ENCODE data around the gene ADPRHL1. TPM values are rescaled to one million over a fixed set of nuclear protein-coding genes. Genes with fewer than 3 reads are reported as not detected.
"Not testable (repeated sequence)": the region's sequence is repeated elsewhere in the genome, so short reads cannot be mapped to it uniquely, and the experiment has no call there.

Gene ADPRHL1
- total RNA-seq, 1 donor from 2014 or later = 2.6 TPM

DNA sequence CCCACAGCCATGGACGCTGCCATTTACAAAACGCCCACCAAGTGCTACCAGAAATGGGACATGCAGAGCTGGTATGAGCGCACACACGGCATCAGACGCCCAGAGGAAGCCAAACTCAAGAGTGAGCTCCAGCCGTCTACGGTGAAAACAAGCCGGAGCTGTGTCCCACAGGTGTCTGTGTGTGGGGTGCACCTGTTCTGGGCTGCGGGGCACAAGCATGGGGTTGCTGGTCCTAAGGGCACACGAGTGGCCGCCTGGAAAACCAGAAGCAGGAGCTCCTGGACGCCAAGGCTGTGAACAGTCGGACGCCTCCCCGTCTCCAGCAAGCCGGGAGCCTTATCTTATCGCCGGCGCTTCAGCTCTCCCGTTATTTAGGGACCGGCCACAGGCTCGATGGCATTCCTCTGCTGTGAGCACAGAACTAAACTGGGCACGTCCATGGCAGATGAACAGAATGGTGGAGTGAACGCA lies 1.3 kb downstream of the ADPRHL1 start:
- H3K9me3 Mint-ChIP-seq (ENCODE audit: unreplicated experiment) = no peaks in the 10 kb centered on the region
- no peak overlapping the region for H3K4me3 Mint-ChIP-seq (ENCODE audit: unreplicated experiment)
- H3K4me1 Mint-ChIP-seq (ENCODE audit: unreplicated experiment) = peaks cover 6% of the 10 kb centered on the region
- no peak for DNase-seq (ENCODE audit: extremely low spot score, unreplicated experiment)
- TF ChIP-seq, protein P1, sequence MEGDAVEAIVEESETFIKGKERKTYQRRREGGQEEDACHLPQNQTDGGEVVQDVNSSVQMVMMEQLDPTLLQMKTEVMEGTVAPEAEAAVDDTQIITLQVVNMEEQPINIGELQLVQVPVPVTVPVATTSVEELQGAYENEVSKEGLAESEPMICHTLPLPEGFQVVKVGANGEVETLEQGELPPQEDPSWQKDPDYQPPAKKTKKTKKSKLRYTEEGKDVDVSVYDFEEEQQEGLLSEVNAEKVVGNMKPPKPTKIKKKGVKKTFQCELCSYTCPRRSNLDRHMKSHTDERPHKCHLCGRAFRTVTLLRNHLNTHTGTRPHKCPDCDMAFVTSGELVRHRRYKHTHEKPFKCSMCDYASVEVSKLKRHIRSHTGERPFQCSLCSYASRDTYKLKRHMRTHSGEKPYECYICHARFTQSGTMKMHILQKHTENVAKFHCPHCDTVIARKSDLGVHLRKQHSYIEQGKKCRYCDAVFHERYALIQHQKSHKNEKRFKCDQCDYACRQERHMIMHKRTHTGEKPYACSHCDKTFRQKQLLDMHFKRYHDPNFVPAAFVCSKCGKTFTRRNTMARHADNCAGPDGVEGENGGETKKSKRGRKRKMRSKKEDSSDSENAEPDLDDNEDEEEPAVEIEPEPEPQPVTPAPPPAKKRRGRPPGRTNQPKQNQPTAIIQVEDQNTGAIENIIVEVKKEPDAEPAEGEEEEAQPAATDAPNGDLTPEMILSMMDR (IDR thresholded peaks at IDR 0.05) = no peak
- peaks cover 14% of the 10 kb centered on the region for H3K36me3 Mint-ChIP-seq (ENCODE audit: unreplicated experiment)
- H3K27me3 Mint-ChIP-seq (ENCODE audit: unreplicated experiment) = no peaks in the 10 kb centered on the region
- no peak overlapping the region for H3K27ac Mint-ChIP-seq (ENCODE audit: unreplicated experiment)

DNA sequence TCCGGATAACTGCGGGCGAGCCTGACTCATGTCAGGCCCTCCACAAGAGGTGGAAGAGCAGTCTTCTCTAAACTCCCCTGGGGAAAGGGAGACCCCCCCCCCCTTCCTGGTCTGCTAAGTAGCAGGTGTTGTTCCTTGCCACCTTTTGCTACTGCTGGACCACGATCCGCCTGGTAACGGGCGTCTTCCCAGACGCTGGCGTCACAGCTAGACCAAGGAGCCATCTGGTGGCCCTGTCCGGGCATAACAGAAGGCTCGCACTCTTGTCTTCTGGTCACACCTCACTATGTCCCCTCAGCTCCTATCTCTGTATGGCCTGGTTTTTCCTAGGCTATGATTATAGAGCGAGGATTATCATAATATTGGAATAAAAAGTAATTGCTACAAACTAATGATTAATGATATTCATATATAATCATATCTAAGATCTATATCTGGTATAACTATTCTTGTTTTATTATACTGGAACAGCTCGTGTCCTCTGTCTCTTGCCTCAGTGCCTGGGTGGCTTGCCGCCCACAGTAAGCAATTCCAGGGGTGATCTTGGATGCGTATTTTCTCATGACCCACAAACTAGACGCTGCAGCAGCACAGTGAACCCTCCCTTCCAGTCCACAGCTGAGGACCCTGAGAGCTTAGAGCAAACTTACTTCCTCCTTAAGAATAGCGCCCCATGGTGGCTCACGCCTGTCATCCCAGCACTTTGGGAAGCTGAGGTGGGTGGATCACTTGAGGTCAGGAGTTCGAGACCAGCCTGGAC lies 2.2 kb downstream of the ADPRHL1 start:
- H3K36me3 Mint-ChIP-seq (ENCODE audit: unreplicated experiment) = peaks cover 13% of the 10 kb centered on the region
- TF ChIP-seq, protein P1 (IDR thresholded peaks at IDR 0.05) = peak; percentile 57
- H3K4me1 Mint-ChIP-seq (ENCODE audit: unreplicated experiment); H3K4me3 Mint-ChIP-seq (ENCODE audit: unreplicated experiment); H3K27me3 Mint-ChIP-seq (ENCODE audit: unreplicated experiment); H3K27ac Mint-ChIP-seq (ENCODE audit: unreplicated experiment); H3K9me3 Mint-ChIP-seq (ENCODE audit: unreplicated experiment); DNase-seq (ENCODE audit: extremely low spot score, unreplicated experiment): not testable (repeated sequence)

DNA sequence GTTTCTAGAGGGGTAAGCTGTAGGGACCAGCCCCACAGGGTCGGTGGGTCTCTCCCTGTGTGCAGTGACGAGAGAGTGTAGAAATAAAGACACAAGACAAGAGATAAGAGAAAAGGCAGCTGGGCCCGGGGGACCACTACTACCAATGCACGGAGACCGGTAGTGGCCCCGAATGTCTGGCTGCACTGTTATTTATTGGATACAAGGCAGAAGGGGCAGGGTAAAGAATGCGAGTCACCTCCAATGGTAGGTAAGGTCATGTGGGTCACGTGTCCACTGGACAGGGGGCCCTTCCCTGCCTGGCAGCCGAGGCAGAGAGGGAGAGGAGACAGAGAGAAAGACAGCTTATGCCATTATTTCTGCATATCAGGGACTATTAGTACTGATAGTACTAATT lies 2.9 kb downstream of the ADPRHL1 start:
- not testable (repeated sequence) for H3K4me3 Mint-ChIP-seq (ENCODE audit: unreplicated experiment); H3K27ac Mint-ChIP-seq (ENCODE audit: unreplicated experiment); H3K9me3 Mint-ChIP-seq (ENCODE audit: unreplicated experiment); H3K36me3 Mint-ChIP-seq (ENCODE audit: unreplicated experiment); H3K27me3 Mint-ChIP-seq (ENCODE audit: unreplicated experiment); DNase-seq (ENCODE audit: extremely low spot score, unreplicated experiment); H3K4me1 Mint-ChIP-seq (ENCODE audit: unreplicated experiment)

DNA sequence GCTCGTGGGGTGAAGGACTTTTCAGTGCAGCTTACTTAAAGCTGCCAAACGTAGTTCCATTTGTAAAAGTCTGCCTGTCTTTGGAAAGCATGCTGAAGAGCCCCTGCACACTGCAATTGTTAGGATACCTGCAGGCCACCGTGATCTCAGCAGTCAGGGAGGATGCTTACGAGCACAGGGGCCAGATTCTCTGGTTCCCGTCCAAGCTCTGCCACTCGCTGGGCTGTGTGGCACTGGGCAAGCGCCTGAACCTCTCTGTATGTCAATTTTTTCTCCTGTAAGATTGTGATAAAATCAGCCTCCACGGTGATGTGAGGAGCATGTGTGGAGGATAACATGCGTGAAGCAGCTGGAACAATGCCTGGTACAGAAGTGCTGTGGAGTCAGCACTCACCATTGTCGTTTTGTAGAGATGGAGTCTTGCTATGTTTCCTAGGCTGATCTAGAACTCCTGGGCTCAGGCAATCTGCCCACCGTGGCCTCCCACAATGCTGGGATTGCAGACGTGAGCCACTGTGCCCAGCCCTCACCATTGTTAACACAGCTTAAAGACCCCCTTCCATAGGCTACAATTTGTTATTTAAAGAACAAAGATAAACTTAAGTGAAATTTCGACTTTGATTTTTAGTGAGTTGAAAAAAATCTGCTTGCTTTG lies 3.5 kb downstream of the ADPRHL1 start:
- TF ChIP-seq, protein P1 (IDR thresholded peaks at IDR 0.05) = no peak
- peaks cover 6% of the 10 kb centered on the region for H3K4me1 Mint-ChIP-seq (ENCODE audit: unreplicated experiment)
- no peaks in the 10 kb centered on the region for H3K27me3 Mint-ChIP-seq (ENCODE audit: unreplicated experiment)
- H3K9me3 Mint-ChIP-seq (ENCODE audit: unreplicated experiment) = no peaks in the 10 kb centered on the region
- no peak overlapping the region for H3K4me3 Mint-ChIP-seq (ENCODE audit: unreplicated experiment)
- H3K27ac Mint-ChIP-seq (ENCODE audit: unreplicated experiment) = no peak overlapping the region
- DNase-seq (ENCODE audit: extremely low spot score, unreplicated experiment) = no peak
- H3K36me3 Mint-ChIP-seq (ENCODE audit: unreplicated experiment) = peaks cover 9% of the 10 kb centered on the region

DNA sequence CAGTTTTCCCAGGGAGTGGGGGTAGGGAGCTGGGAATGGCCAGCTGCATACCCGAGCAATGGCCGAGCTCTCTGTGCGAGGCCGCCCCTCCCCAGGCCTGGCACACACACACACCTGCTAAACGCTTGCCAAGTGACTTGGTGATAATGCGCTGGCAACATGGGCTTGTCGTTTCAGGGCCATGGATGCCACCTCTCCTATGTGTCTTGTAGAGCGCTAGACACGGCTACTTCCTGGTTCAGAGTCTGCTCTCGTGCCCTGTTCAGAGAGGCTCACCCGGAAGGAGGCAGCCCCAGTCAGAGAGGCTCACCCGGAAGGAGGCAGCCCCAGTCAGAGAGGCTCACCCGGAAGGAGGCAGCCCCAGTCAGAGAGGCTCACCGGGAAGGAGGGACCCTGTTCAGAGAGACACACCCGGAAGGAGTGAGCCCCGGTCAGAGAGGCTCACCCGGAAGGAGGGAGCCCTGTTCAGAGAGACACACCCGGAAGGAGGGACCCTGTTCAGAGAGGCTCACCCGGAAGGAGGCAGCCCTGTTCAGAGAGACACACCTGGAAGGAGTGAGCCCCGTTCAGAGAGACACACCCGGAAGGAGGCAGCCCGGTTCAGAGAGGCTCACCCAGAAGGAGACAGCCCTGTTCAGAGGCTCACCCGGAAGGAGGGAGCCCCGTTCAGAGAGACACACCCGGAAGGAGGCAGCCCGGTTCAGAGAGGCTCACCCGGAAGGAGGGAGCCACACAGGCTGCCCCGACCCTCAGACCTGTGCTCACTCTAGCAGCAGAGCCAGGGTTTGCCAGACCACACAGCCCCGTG lies 4.2 kb downstream of the ADPRHL1 start:
- H3K4me1 Mint-ChIP-seq (ENCODE audit: unreplicated experiment) = peaks cover 6% of the 10 kb centered on the region
- no peaks in the 10 kb centered on the region for H3K9me3 Mint-ChIP-seq (ENCODE audit: unreplicated experiment)
- H3K27ac Mint-ChIP-seq (ENCODE audit: unreplicated experiment) = no peak overlapping the region
- H3K36me3 Mint-ChIP-seq (ENCODE audit: unreplicated experiment) = peaks cover 8% of the 10 kb centered on the region
- DNase-seq (ENCODE audit: extremely low spot score, unreplicated experiment) = no peak
- H3K4me3 Mint-ChIP-seq (ENCODE audit: unreplicated experiment) = no peak overlapping the region
- H3K27me3 Mint-ChIP-seq (ENCODE audit: unreplicated experiment) = no peaks in the 10 kb centered on the region
- TF ChIP-seq, protein P1 (IDR thresholded peaks at IDR 0.05) = no peak
